Transverse colon (tissue), 4 donors: Measurements from ENCODE around the gene ZNF281. TPM values are rescaled to one million over a fixed set of nuclear protein-coding genes. Genes with fewer than 3 reads are reported as not detected.

Source experiments
- DNase-seq: peaks from one replicate; pipeline ENCODE4 v3.0.0-alpha.2; 2019
- H3K27ac ChIP-seq, 4 donors: fragments of 200-600 bp; sonication (generic); 2 replicates each; pipeline ENCODE4 v1.5.1; 2016 to 2018; ENCODE audit warnings: inconsistent platforms in 4 of 4
- H3K27me3 ChIP-seq: fragments of 200-600 bp; sonication (generic); 2 replicates; pipeline ENCODE4 v1.5.1; 2017; ENCODE audit warnings: inconsistent platforms
- H3K36me3 ChIP-seq, 4 donors: fragments of 200-600 bp; sonication (generic); 2 replicates each; pipeline ENCODE4 v1.5.1; 2017 to 2019; ENCODE audit warnings: inconsistent platforms in 4 of 4
- H3K4me1 ChIP-seq, 4 donors: fragments of 200-600 bp; sonication (generic); 2 replicates each; pipeline ENCODE4 v1.5.1; 2017 to 2020; ENCODE audit warnings: inconsistent platforms in 4 of 4
- H3K4me3 ChIP-seq, 4 donors: fragments of 200-600 bp; sonication (generic); 1 replicate in 1 of 4; 2 replicates in 3 of 4; pipeline versions ENCODE4 v1.5.1 to v1.6.1; 2017 to 2019; ENCODE audit warnings: inconsistent platforms in 4 of 4
- H3K9me3 ChIP-seq, 2 donors: fragments of 200-600 bp; sonication (generic); 2 replicates each; pipeline ENCODE4 v1.5.1; 2017 to 2019; ENCODE audit warnings: inconsistent platforms in 2 of 2
- CTCF ChIP-seq, 5 experiments: fragments of 200-600 bp in 3 of 5; fragments of 450-650 bp in 2 of 5; sonication (generic) in 3 of 5; IDR thresholded peaks; 1 replicate in 2 of 5; 2 replicates in 3 of 5; pipeline ENCODE4 v1.5.1; 2016 to 2017; ENCODE audit warnings: antibody characterized with exemption in 5 of 5, inconsistent platforms in 3 of 5, mild to moderate bottlenecking in 2 of 5, moderate library complexity in 1 of 5
- EP300 ChIP-seq: sonication (generic); formaldehyde crosslinking; IDR thresholded peaks from one replicate; pipeline ENCODE4 v1.6.1; 2017; ENCODE audit warnings: antibody characterized with exemption, low read depth
- POLR2A ChIP-seq: fragments of 450-650 bp; IDR thresholded peaks from one replicate; pipeline ENCODE4 v1.6.1; 2016; ENCODE audit warnings: antibody characterized with exemption, mild to moderate bottlenecking, moderate library complexity
- POLR2AphosphoS5 ChIP-seq, 3 donors: sonication (generic); formaldehyde crosslinking; IDR thresholded peaks; one replicate each; pipeline ENCODE4 v1.6.1; 2016; ENCODE audit warnings: antibody characterized with exemption in 3 of 3
- WGBS, 2 donors: methylation state at CpG; one replicate each; pipeline ENCODE4 v1.1.5; 2018; ENCODE audit warnings: low coverage in 1 of 2; 5-methylcytosine and 5-hydroxymethylcytosine counted together
- in situ Hi-C, 4 donors: fragments of 200-750 bp; cut with MboI; loops; one replicate each; pipeline versions ENCODE4 v1.15.0 to v1.15.1; 2017; ENCODE audit warnings: low sequenced_read_pairs in 3 of 4, low pct_ligation_motif_present in 1 of 4, low pct_unique_long_range_greater_than_20kb in 1 of 4
- intact Hi-C: fragments of 100-400 bp; cut with DNase I; formaldehyde crosslinking; loops from one replicate; pipeline ENCODE4 v1.15.1; 2023; ENCODE audit warnings: low total_unique reads
- total RNA-seq, 4 donors: library from RNA; depleted of rRNA; stranded (reverse); fragments of >200 nt; gene quantifications; one replicate each; pipeline ENCODE4 v1.1.0, GENCODE V29; 2016

The ZNF281 gene
- total RNA-seq, 4 donors from 2014 or later: 7.5 to 15.1 (median 10.9) TPM

- H3K36me3 ChIP-seq: no peaks in the 10 kb centered on the region
- H3K4me3 ChIP-seq: no peak overlapping the region
- in situ Hi-C loops (no loop called here), intact Hi-C loops (no loop called here)
- TF ChIP-seq POLR2AphosphoS5 (IDR thresholded peaks at IDR 0.05) (no peak), EP300 (no peak), CTCF (IDR thresholded peaks at IDR 0.05) (no peak), POLR2A (no peak)
- H3K27ac ChIP-seq: no peak overlapping the region
- H3K27me3 ChIP-seq: no peaks in the 10 kb centered on the region
- no peaks in the 10 kb centered on the region for H3K9me3 ChIP-seq
- peaks cover 0 to 5% (median 0%) of the 10 kb centered on the region in 4 donors for H3K4me1 ChIP-seq
- no peak for DNase-seq
- 93 to 100% methylated on average over 1 of the region's 1 CpG for WGBS, 2 donors
Observed at GRCh38 chr1:200399860-200400259, 10.0 kb downstream of the ZNF281 start.

- no peaks in the 10 kb centered on the region for H3K4me1 ChIP-seq
- no peak for DNase-seq
- in situ Hi-C loops: no loop called here
- no peak overlapping the region for H3K4me3 ChIP-seq
- intact Hi-C loops: no loop called here
- no peaks in the 10 kb centered on the region for H3K36me3 ChIP-seq
- WGBS, 2 donors: 100% methylated on average over 1 of the region's 1 CpG
- TF ChIP-seq POLR2A: no peak
- no peak for TF ChIP-seq EP300
- no peak for TF ChIP-seq CTCF (IDR thresholded peaks at IDR 0.05)
- TF ChIP-seq POLR2AphosphoS5 (IDR thresholded peaks at IDR 0.05): no peak
- no peaks in the 10 kb centered on the region for H3K27me3 ChIP-seq
- H3K9me3 ChIP-seq: no peaks in the 10 kb centered on the region
- H3K27ac ChIP-seq: no peak overlapping the region
Observed at GRCh38 chr1:200398373-200398772, 11.5 kb downstream of the ZNF281 start.

GRCh38 chr1:200392625-200393185 lies 17.1 kb downstream of the ZNF281 start:
- Histone ChIP-seq H3K27ac (no peak overlapping the region), H3K36me3 (no peaks in the 10 kb centered on the region), H3K4me1 (no peaks in the 10 kb centered on the region), H3K4me3 (no peak overlapping the region), H3K27me3 (no peaks in the 10 kb centered on the region), H3K9me3 (no peaks in the 10 kb centered on the region)
- TF ChIP-seq POLR2AphosphoS5 (IDR thresholded peaks at IDR 0.05) (no peak), CTCF (IDR thresholded peaks at IDR 0.05) (no peak), POLR2A (no peak), EP300 (no peak)
- 89 to 93% methylated on average over 1 to 7 of the region's 7 CpGs for whole genome bisulfite sequencing, 2 donors
- in situ Hi-C loops (no loop called here), intact Hi-C loops (no loop called here)
- DNase-seq: no peak

- TF ChIP-seq POLR2AphosphoS5 (IDR thresholded peaks at IDR 0.05): no peak
- no peak for TF ChIP-seq CTCF (IDR thresholded peaks at IDR 0.05)
- no peak for TF ChIP-seq POLR2A
- TF ChIP-seq EP300: no peak
- WGBS, 2 donors: 63 to 92% methylated on average over 1 of the region's 1 CpG
- Histone ChIP-seq H3K27me3 (no peaks in the 10 kb centered on the region), H3K27ac (no peak overlapping the region), H3K36me3 (no peaks in the 10 kb centered on the region), H3K9me3 (no peaks in the 10 kb centered on the region), H3K4me1 (no peaks in the 10 kb centered on the region), H3K4me3 (no peak overlapping the region)
- intact Hi-C loops: no loop called here
- in situ Hi-C loops: no loop called here
- DNase-seq: no peak
Observed at GRCh38 chr1:200391747-200392146, 18.1 kb downstream of the ZNF281 start.
